Smooth muscle cell (in vitro differentiated cells): ENCODE results near the gene COX17. TPM values are rescaled to one million over a fixed set of nuclear protein-coding genes. Genes with fewer than 3 reads are reported as not detected.
A peak's percentile ranks its signal among the peaks of the same experiment; 100 is the strongest.

ENCODE experiments used
- DNase-seq: peaks from one replicate; lab custom pipeline; 2025; ENCODE audit not compliant: unreplicated experiment; lab: John Stamatoyannopoulos, UW
- H2AFZ ChIP-seq: fragments of 200-600 bp; sonication (generic); 2 replicates; pipeline ENCODE4 v1.6.0; 2016; ENCODE audit warnings: antibody characterized with exemption, low read depth, mild to moderate bottlenecking
- H3F3A ChIP-seq: fragments of 200-600 bp; sonication (generic); 2 replicates; pipeline ENCODE4 v1.6.0; 2017; ENCODE audit warnings: antibody characterized with exemption, low read depth
- H3K27ac ChIP-seq: fragments of 200-600 bp; sonication (generic); 2 replicates; pipeline ENCODE4 v1.5.1; 2016; ENCODE audit warnings: low read depth, mild to moderate bottlenecking
- H3K27me3 ChIP-seq: fragments of 200-600 bp; sonication (generic); 2 replicates; pipeline ENCODE4 v1.6.1; 2016; ENCODE audit warnings: low read depth, mild to moderate bottlenecking
- H3K36me3 ChIP-seq: fragments of 200-600 bp; sonication (generic); 2 replicates; pipeline ENCODE4 v1.5.1; 2016; ENCODE audit warnings: low read depth
- H3K4me1 ChIP-seq: fragments of 200-600 bp; sonication (generic); 2 replicates; pipeline ENCODE4 v1.5.1; 2016; ENCODE audit warnings: low read depth
- H3K4me2 ChIP-seq: fragments of 200-600 bp; sonication (generic); 2 replicates; pipeline ENCODE4 v1.6.0; 2016; ENCODE audit warnings: mild to moderate bottlenecking
- H3K4me3 ChIP-seq: fragments of 200-600 bp; sonication (generic); 2 replicates; pipeline ENCODE4 v1.5.1; 2016; ENCODE audit warnings: mild to moderate bottlenecking
- H3K79me2 ChIP-seq: fragments of 200-600 bp; sonication (generic); 2 replicates; pipeline ENCODE4 v1.6.0; 2016; ENCODE audit warnings: low read depth, mild to moderate bottlenecking
- H3K9ac ChIP-seq: fragments of 200-600 bp; sonication (generic); 2 replicates; pipeline ENCODE4 v1.6.0; 2016; ENCODE audit warnings: low read depth
- H3K9me3 ChIP-seq: fragments of 200-600 bp; sonication (generic); replicated peaks from 2 replicates; pipeline ENCODE4 v1.5.1; 2016; ENCODE audit warnings: low read depth
- H4K20me1 ChIP-seq: fragments of 200-600 bp; sonication (generic); 2 replicates; pipeline ENCODE4 v1.6.0; 2016; ENCODE audit warnings: low read depth
- CTCF ChIP-seq: fragments of 200-600 bp; sonication (generic); IDR thresholded peaks from 2 replicates; pipeline ENCODE4 v1.5.1; 2017; ENCODE audit warnings: borderline replicate concordance, mild to moderate bottlenecking, antibody characterized with exemption; ENCODE audit not compliant: insufficient read depth, poor library complexity, severe bottlenecking
- WGBS: methylation state at CpG from one replicate; pipeline ENCODE4 v1.1.7; 2016; ENCODE audit warnings: low lambda C conversion rate; 5-methylcytosine and 5-hydroxymethylcytosine counted together
- polyA plus RNA-seq: library from polyadenylated mRNA; unstranded; fragments of >200 nt; fragmentation: Nextera tagmentation; extraction: Ambion mirVana; gene quantifications from 2 replicates; pipeline ENCODE4 v1.2.1, GENCODE V29; 2016
- total RNA-seq: library from RNA; depleted of rRNA; stranded (reverse); fragments of >200 nt; gene quantifications from 2 replicates; pipeline ENCODE4 v1.2.3, GENCODE V29; 2014

Gene COX17
- total and polyA plus RNA-seq, 2 experiments from 2014 or later: 47.0 to 69.4 TPM

- Histone ChIP-seq H3K4me3 (no peak overlapping the region), H3K4me1 (no peaks in the 10 kb centered on the region), H3K4me2 (peak overlapping the region; percentile 23)
These were observed 12.8 kb downstream of the COX17 start for GRCh38 chr3:119664370-119664769.

DNA sequence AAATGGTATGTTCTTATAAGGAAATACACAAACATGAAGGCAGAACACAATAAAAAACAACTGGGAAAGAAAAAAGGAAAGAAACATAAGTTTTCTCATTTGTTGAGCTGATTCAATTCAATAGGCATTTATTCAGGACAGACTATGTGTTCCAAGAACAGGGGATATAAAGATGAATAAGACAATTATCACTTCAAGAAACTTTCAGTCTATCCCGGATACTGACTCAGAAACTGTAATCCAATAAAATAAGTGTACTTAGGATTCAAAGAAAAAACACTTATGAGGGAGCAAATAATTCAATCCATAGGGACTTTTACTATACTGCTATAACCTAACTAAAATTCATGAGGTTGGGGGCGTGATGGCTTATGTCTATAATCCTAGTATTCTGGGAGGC lies 13.3 kb downstream of the COX17 start:
- Histone ChIP-seq H3K4me2 (no peak overlapping the region), H3K9me3 (no peaks in the 10 kb centered on the region), H3K9ac (peak overlapping the region; percentile 6), H3K27ac (peak overlapping the region; percentile 81), H3K36me3 (peaks cover under 1% of the 10 kb centered on the region), H2AFZ (no peak overlapping the region), H3K4me3 (no peak overlapping the region), H3F3A (no peaks in the 10 kb centered on the region), H3K79me2 (no peaks in the 10 kb centered on the region), H4K20me1 (no peaks in the 10 kb centered on the region), H3K27me3 (no peaks in the 10 kb centered on the region), H3K4me1 (no peaks in the 10 kb centered on the region)
- 67% methylated on average over 2 of the region's 2 CpGs for WGBS
- DNase-seq: no peak
- TF ChIP-seq CTCF: no peak

More at GRCh38 chr3:119664370-119664769, 12.8 kb downstream of the COX17 start:
- Histone ChIP-seq H3K9me3 (no peaks in the 10 kb centered on the region), H3K27ac (peak overlapping the region; percentile 81), H3F3A (no peaks in the 10 kb centered on the region), H2AFZ (no peak overlapping the region), H3K9ac (peak overlapping the region; percentile 6), H3K79me2 (no peaks in the 10 kb centered on the region), H3K36me3 (peaks cover 5% of the 10 kb centered on the region), H3K27me3 (no peaks in the 10 kb centered on the region), H4K20me1 (no peaks in the 10 kb centered on the region)
- WGBS: 62% methylated on average over 4 of the region's 4 CpGs
- TF ChIP-seq CTCF: no peak
- DNase-seq: no peak

GRCh38 chr3:119662604-119663373 lies 14.4 kb downstream of the COX17 start:
- peak overlapping the region; percentile 81 for H3K27ac ChIP-seq
- no peaks in the 10 kb centered on the region for H3K9me3 ChIP-seq
- DNase-seq: no peak
- no peaks in the 10 kb centered on the region for H3K27me3 ChIP-seq
- H2AFZ ChIP-seq: no peak overlapping the region
- H3F3A ChIP-seq: no peaks in the 10 kb centered on the region
- H3K36me3 ChIP-seq: no peaks in the 10 kb centered on the region
- no peaks in the 10 kb centered on the region for H3K79me2 ChIP-seq
- no peak overlapping the region for H3K4me2 ChIP-seq
- H3K4me3 ChIP-seq: no peak overlapping the region
- H3K9ac ChIP-seq: no peak overlapping the region
- no peak for TF ChIP-seq CTCF
- no peaks in the 10 kb centered on the region for H4K20me1 ChIP-seq
- 48% methylated on average over 1 of the region's 1 CpG for WGBS
- no peaks in the 10 kb centered on the region for H3K4me1 ChIP-seq
